GM19372 (cell line): ENCODE results near the gene SF3B6.
A peak's percentile ranks its signal among the peaks of the same experiment; 100 is the strongest.
"Not testable (repeated sequence)": the region's sequence is repeated elsewhere in the genome, so short reads cannot be mapped to it uniquely, and the experiment has no call there.

Source experiments
- ATAC-seq: cut with Tn5 transposase; IDR thresholded peaks from one replicate; pipeline ENCODE4 v1.9.1; 2021; ENCODE audit warnings: mild to moderate bottlenecking, low read depth, moderate library complexity; ENCODE audit not compliant: unreplicated experiment

Gene SF3B6, protein sequence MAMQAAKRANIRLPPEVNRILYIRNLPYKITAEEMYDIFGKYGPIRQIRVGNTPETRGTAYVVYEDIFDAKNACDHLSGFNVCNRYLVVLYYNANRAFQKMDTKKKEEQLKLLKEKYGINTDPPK

DNA sequence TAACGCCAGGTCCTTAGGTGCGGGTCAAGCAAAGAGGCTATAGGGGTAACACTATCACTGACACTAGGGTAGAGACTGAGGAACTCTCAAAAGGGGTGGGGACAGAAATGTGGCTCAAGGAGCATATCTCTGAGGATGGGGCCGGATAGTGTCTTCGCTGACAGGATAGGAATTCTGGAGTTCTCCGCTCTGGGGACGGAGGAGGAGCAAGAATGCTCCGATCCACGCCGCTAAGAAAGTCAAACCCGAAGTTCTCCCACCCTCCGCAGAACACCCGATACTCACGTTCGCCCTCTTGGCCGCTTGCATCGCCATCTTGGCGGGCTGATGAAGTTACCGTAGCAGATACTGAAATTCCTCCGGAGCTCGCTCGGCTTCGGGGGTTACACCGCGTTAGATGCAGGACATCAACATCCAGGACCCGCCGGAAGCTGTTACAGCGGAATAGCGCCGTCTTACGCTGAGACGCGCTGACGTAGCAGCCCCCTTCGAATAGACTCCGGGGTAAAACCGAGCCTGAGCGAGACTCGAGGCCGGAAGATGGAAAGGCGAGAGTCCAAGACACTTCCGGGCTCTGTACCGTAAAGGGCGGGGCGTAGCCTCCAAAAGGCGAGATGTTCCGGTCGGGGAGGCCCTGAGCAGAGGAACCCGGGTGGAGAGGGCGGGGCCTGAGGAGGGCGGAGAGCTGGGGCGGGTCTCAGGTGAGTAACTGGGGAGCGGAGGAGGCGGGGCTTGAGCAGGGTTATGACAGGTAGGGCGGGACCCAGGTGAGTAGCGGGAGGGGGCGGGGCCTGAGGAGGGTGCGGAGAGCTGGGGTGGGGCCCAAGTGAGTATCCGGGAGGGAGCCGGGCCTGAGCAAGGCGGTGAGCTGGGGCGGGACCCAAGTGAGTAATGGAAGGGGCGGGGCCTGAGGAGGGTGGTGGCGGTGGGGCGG, at the start of gene SF3B6:
Gene SF3B6 (minus strand): TSS at position 412 of the 934 bp plus-strand sequence. CDS start 97 bp downstream, at position 315.
- peak; percentile 93 for ATAC-seq

DNA sequence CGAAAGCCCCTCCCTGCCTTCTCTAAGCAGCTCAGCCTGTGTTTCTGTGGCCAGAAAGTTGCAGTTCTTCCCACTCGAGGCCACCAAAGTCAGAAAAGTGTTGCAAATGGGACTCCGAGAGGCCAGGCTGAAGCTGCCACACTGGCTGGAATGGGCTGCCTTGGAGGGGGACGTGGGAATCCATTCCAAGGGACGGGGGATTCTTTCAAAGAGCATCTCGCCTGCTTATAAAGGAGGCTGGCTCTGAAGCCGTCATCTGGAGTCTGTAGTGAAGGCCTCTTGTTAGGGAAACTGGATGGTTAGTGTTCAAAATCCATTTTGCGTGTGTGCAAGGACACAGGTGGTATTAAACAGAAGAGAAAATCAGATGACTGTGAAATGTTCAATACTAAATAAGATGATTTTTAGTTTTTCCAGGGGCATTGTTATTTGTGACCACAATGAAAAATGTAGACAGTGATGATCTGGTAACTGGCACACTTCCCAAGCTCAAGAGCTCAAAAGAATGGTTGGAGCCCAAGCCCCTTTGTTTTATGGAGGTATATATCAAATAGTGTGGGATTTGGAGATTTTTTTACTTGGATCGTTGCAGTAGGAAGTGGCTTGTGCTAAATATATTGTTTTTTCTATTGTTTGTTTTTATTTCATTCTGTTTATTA, 47.9 kb upstream of the SF3B6 start:
- no peak for ATAC-seq

GRCh38 chr2:24123195-24123921, 47.2 kb upstream of the SF3B6 start, which contains the start of the genes FAM228B and PFN4:
Gene FAM228B, plus strand, starts transcription at chr2:24123469. Its CDS starts 893 bp downstream, at chr2:24124362.
Gene PFN4, minus strand, starts transcription at chr2:24123334. Its CDS starts 799 bp downstream, at chr2:24122535.
- ATAC-seq: peak; percentile 91

GRCh38 chr2:24122366-24123194, 46.5 kb upstream of the SF3B6 start:
- no peak for ATAC-seq

DNA sequence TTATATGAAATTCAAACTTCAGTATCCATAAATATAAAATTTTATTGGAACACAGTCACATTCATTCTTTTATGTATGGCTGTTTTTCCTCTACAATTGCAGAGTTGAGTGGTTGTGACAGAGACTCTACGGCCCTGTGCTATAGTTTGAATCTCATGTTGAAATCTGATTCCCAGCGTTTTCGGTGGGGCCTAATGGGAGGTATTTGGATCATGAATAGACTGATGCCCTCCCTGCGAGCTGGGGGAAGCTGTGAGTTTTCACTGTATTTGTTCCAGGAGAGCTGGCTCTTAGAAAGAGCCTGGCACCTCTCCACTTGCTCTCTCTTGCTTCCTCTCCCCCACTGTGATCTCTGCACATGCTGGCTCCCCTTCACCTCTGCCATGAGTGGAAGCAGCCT, 45.3 kb upstream of the SF3B6 start:
- ATAC-seq: no peak

DNA sequence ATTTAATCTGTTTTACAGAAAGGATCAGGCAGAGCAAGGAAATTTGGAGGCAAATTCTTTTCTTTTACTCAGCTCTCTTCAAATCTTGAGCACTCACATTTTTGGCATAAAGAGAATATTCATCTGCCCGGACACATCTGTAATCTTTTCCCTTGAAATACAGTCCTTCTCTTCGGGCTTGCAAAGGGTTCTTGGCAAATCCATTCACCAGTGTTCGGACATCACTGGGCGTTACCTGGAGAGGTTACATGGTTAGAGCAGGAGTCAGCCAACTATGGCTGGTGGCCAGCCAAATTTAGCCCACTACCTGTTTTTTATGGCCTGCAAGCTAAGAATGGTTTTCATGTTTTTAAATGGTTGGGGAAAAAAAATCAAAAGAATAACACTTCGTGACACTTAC, 44.9 kb upstream of the SF3B6 start:
- no peak for ATAC-seq

DNA sequence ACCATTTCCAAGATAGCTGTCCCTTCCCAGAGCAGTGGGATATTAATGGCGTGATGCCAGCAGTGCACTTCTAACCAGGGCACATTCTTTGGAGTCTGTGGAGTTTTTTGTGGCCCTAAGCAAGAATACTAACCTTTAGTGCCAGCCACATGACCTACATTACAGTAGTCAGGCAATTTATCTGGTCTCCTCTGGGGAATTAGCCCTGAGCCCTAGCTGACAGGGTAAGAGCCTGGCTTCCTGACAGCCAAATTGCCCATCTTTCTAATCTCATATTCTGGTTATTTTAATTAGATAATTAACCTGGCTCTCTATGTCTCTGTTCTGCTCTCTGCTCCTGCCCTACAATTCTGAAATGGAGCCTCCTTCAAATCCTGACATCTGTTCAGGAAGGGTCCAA, 41.8 kb upstream of the SF3B6 start:
- ATAC-seq: no peak

- ATAC-seq: no peak
Observed at GRCh38 chr2:24115057-24115456, 38.9 kb upstream of the SF3B6 start.

DNA sequence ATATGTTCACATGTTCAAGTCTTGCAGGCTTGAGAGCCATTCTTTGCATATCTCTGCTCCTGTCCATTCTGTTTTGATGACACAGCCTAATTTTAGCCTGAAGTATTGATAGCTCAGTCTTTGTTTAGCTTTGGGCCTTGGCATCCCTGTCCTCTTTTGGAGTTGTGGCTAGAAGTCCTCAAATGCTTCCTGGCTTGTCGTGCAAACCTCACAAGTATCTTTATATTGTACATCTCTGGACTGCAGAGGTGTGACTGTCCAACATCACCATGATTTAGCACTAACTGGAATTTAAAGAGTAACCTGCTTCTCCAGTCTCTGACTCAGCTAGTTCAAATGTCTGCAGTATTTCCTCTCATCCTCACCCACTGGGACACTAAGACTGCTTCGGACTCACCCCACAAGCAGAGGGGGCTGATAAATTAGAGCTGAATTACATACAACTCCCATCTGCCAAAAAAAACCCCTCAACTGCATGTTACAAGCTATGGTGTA, 35.3 kb upstream of the SF3B6 start:
- ATAC-seq: no peak

DNA sequence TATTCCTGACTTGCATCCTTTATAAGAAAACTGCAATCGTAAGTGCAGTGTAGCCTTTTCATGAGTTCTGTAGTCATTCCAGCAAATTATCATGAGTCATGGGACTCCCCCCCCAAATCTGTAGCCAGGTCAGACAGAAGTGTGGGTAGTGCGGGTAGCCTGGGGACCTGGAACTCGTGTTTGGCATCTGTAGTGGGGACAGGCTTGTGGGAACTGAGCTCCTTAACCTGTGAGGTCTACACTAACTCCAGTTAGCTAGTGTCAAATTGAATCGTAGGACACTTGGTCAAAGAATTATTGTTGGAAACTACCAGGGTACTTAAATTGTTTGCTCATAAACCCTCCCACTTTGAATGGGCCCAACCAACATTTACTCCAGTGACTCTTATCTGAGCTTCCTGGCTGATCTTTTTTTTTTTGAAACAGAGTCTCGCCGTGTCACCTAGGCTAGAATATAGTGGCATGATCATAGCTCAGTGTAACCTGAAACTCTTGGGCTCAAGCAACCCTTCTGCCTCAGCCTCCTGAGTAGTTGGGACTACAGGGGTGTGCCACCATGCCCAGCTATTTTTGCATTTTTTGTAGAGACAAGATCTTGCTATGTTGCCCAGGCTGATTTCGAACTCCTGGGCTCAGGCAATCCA, 34.7 kb upstream of the SF3B6 start:
- no peak for ATAC-seq

DNA sequence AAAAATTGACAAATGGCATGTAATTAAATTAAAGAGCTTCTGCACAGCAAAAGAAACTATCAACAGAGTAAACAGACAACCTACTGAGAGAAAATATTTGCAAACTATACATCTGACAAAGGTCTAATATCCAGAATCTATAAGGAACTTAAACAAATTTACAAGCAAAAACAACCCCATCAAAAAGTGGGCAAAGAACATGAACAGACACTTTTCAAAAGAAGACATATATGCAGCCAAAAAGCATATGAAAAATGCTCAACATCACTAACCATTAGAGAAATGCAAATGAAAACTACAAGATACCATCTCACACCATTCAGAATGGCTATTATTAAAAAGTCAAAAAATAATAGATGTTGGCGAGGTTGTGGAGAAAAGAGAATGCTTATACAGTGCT, 33.3 kb upstream of the SF3B6 start:
- ATAC-seq: not testable (repeated sequence)

GRCh38 chr2:24107336-24107735, 31.2 kb upstream of the SF3B6 start:
- no peak for ATAC-seq

GRCh38 chr2:24106786-24107185, 30.7 kb upstream of the SF3B6 start:
- no peak for ATAC-seq

GRCh38 chr2:24105816-24106215, 29.7 kb upstream of the SF3B6 start:
- ATAC-seq: no peak

GRCh38 chr2:24104906-24105305, 28.8 kb upstream of the SF3B6 start:
- no peak for ATAC-seq

GRCh38 chr2:24104110-24104650, 28.1 kb upstream of the SF3B6 start:
- no peak for ATAC-seq

DNA sequence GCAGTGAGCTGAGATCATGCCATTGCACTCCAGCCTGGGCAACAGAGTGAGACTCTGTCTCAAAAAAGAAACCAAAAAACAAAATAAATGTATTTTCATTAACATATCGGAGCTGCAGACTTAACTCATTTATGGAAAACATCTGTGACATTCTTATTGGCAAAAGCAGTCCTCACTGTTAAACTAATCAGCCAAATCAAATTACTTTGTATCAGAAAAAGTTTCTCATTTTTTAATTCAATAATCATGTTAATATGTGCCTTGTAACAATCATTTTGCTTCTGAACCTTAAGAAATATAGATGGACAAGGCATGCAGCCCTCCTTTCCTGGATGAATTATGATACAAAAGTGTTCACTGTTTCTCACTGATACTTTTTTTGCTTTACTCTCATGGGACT, 26.6 kb upstream of the SF3B6 start:
- no peak for ATAC-seq

DNA sequence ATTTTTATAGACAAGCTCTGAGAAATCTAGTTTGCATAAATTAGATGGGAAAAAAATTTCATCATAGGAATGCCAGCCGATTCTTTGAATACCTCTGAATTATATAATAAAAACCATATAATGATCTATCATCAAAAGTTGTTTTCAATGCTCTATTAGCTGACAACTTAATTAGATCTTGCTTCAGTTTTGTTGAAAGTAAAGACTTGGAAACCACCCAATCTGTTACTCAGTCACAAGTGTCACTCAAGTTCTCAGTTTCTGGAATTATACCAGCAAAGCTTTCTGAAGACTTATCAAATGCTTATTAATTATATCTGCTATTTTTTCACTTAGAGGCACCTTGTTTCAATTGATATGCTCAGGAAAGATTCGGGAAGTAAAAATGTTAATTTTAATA, 25.9 kb upstream of the SF3B6 start:
- no peak for ATAC-seq

- ATAC-seq: not testable (repeated sequence)
Observed at GRCh38 chr2:24100732-24101131, 24.6 kb upstream of the SF3B6 start.
